GM19372 (cell line): Measurements from ENCODE around the gene SLC22A4.

ENCODE experiments used
- ATAC-seq: cut with Tn5 transposase; IDR thresholded peaks from one replicate; pipeline ENCODE4 v1.9.1; 2021; ENCODE audit warnings: mild to moderate bottlenecking, low read depth, moderate library complexity; ENCODE audit not compliant: unreplicated experiment

Gene SLC22A4

DNA sequence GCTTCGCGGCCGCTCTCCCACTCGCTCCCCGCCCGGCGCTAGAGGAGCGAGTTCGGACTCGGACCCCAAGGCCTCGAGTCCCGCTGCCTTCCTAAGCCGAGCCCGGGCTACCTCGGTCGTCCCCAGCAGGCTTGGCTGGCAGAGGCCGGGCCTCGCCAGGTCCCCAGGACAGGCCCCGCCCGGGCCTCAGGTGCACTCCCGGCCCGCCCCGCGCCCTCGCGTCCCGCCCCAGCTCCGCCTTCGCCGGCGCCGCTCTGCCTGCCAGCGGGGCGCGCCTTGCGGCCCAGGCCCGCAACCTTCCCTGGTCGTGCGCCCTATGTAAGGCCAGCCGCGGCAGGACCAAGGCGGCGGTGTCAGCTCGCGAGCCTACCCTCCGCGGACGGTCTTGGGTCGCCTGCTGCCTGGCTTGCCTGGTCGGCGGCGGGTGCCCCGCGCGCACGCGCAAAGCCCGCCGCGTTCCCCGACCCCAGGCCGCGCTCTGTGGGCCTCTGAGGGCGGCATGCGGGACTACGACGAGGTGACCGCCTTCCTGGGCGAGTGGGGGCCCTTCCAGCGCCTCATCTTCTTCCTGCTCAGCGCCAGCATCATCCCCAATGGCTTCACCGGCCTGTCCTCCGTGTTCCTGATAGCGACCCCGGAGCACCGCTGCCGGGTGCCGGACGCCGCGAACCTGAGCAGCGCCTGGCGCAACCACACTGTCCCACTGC lies 75.4 kb downstream of the SLC22A4 start, which contains the start of gene SLC22A5:
TSS of gene SLC22A5 (plus strand) at position 237 of the 707 bp plus-strand sequence. CDS start at position 500, 263 bp downstream.
- ATAC-seq, result peak; percentile 86

DNA sequence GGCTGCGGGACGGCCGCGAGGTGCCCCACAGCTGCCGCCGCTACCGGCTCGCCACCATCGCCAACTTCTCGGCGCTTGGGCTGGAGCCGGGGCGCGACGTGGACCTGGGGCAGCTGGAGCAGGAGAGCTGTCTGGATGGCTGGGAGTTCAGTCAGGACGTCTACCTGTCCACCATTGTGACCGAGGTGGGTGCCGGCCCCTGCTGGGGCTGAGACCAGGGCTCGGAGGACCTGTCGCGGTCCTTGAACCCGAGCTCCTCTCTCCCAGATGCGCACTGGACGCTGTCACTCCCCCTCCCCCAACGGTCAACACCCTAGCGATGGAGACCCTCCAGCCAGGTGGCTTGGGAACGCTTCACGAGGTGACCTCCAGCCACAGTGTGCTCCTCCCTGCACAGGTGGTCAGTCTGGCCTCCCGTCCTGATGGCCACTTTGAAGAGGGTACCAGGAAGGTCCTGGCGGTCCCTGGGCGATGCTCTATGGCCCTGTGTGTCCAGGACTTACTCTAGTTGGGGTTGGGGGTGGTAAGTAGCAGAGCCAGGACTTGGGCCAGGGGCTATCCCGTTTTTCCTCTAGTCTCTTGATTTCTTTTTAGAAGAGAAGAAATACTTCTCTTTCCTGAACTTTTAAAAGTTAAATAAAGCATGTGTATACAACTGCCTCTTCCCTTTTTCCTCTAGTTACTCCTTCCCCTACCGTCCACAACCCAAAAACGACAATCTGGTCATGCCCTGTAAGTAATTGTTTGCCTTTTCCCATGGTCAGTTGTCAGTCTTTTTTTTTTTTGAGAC lies 76.2 kb downstream of the SLC22A4 start:
- no peak for ATAC-seq

DNA sequence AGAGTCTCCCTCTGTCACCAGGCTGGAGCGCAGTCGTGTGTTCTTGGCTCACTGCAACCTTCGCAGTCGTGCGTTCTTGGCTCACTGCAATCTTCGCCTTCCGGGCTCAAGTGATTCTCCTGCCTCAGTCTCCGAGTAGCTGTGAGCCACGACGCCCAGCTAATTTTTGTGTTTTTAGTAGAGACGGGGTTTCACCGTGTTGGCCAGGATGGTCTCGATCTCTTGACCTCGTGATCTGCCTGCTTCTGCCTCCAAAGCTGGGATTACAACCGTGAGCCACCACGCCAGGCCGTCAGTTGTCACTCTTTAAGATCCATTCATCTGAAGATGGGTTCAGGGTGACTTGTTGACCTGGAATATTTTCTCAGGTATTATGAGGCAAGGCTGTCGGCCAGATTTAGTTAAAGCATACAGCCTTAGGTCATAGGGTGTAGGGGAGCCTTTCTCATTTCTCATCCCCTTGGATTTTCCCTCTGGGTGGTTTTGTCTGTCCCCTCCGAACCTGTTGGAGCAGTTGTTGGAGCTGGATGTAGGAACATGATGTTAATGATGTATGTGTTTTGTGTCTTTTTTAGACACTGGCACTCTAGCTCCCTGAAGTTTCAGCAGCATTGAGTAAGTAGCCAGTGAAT lies 76.9 kb downstream of the SLC22A4 start:
- no peak for ATAC-seq

DNA sequence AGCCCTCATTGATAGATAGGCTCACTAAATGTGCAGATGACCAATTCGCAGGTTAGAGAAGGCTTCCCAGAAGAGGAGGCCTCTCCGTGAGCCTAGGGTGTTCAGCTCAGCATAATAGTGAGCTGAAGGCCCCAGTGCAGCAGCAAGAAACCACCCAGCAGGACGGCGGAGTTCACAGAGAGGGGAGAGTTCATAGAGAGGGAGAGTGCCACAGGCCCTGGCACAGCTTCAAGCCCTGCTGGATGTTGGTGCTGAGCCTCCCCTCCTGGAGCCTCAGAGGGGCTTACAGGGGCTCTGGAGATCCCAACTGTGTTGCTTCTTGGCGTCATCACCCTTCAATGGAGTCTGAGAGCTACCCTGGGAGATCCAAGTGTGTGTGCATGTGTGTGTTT lies 77.4 kb downstream of the SLC22A4 start:
- no peak for ATAC-seq

DNA sequence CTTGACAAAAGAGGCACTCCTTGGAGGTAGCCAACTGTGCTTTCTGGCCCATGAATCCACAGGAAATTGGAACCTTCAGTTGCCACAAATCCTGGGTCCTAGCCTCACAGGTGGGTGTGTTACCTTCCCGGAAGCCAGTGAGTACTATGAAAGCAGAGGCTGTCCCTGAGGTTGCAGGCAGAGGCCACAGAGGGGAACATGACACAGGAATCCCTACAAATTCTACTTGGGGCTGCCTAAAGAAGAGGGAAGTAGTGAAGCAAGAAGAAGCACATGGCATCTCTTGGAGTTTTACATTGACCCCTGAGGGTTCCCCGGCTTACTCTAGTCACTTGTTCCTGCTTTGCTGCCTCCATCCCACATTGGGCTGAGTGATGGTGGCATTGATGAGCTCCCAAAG lies 77.9 kb downstream of the SLC22A4 start:
- no peak for ATAC-seq

DNA sequence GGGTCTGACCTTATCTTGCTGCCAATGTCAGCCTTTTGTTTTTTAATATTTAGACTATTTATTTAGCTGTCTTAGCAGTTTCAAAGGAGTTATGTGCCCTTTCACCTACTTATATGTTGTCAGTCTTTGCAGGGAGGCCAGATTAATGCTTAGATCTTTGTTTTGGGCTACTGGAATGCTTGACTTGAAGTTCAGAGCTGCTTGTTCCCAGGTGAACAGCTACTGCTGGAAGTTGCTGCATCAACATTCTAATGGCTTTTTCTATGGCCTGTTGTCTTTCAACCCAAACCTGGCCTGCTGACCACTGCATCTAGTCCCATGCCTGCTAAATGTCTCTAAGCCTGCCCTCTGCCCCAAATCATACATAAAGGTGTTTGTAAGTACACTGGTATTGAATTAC lies 78.3 kb downstream of the SLC22A4 start:
- no peak for ATAC-seq

DNA sequence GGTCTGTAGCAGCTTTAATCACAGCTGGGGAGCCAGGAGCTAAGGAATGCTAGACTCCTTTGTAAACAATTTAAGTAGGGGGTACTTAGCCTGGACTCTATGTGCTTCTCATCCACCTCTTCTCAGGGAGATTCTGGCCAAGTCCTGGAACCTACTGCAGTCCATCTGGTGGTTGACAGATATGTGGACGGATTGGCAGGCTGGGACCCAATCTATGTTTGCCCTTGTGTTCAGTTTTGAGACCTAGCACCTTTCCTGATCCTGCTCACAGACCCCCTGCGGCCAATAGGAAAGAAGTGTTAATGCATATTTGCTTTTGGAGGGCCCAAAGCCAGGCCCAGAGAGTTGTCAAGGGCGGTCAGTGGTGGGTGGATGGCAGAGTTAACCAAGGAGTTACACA lies 81.8 kb downstream of the SLC22A4 start:
- ATAC-seq, result no peak

DNA sequence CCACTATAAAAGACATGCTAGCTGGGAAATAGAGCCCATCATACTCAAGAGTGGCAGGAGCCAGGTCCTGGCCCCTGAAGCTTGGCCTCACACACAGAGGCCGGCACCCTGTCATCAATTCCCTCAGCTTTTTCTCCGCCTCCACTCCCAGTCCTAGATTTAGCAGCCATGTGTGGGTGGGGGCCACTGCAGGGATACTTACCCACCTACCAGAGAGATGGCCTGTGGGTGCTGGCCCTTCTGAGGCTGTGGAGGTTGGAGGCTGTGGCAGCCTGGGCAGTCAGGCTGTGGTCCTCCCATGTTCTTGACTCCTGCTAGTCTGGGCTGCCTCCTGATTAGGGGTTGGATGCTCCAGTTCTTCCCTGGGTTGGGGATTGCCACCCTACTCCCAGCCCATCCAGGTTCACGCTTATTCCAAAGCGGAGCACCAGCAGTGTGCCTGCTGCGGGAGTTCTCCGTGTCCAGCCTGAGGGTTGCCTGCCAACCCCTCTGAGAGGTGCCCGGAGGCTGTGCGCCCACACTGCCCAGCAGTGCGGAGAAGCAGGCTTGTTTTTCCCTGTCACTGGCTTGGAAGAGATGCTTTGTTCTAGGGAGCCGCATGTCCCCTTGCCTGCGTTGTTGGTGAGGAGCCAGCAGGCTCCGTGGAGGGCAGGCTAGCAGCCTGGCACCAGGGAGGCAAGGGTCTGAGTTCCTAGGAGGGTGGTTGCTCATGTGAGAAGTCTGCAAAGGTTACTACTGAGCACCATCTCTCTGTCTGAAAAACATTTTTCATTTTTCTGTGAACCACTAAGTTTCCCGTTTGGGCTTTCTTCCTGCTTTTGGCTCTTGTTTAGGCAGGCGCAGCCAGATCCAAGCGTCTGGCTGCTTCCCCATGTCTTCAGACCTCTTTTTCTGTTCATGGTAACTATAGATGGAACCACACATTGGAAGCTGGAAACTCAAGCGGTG lies 82.8 kb downstream of the SLC22A4 start:
- ATAC-seq, result no peak

DNA sequence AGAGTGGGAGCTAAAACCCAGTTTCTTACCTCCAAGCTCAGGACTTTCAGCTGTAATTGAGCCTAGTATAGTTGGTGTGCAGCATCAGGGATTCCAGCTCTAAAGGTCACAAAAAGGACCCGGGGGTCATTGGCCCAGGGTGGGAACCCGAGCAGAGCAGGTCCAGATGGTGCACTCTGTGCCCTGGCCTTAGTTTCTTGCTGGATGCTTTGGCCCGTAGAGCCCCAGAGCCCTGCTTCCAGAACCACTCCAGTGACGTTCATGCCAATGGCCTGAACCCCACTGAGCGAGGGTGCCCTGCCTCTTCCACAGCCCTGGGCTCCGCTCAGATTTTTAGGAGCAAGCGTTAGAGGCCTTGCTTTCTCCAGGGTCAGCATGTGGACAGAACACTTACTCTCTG lies 83.5 kb downstream of the SLC22A4 start:
- no peak for ATAC-seq

DNA sequence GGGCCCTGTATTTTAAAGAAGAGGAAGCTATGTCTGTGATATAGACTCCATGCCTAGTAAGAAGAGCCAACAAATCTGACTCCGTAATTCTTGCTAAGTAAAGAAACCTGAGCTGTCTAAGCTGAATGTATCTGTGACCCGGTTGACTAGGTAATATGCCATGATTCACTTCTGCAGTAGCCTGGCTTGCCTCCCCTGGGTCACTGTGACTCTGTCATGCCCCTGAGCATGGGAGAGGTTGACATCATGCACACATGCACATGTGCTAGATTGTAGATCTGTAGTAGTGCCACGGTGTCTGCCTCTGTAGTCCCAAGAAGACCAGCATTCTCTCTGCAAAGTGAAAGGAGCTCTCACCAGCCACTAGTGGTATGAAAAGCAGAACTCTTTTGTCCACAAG lies 84.4 kb downstream of the SLC22A4 start:
- no peak for ATAC-seq

DNA sequence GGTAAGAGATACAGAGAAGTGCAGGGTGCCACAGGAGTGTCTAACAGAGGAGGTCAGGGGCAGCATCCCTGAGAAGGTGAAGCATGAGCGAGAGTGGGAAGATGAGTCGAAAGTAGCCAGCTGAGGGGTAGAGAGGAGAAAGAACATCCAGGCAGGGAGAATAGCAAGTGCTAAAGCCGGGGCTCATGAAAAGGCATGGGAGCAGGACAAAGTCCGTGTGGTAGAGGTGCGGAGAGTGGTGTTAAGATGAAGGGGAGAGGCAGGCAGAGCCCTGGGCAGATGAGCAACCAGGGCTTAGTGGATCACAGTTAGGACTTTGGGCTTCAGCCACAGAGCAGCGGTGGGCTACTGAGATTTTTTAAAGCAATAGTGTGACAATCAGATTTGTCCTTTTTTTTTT lies 85.9 kb downstream of the SLC22A4 start:
- ATAC-seq, result no peak

DNA sequence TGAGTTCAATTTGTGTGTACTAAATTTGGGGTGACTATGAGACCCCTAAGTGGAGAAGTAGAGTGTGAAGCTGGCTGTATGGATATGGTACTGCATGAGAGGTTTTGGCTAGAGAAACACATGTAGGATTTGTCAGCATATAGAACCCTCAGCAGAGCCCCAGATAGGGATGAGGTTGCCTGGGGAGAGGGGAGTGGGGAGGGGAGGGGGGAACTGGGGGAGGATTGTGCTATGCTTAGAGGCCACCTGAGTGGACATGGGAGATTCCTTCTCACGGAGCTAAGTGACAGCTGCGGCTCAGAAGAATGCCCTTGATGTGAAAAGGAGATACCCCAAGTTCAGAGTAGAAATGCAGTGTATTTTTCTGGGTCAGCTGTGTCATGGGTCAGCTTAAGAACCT lies 86.5 kb downstream of the SLC22A4 start:
- ATAC-seq, result no peak

DNA sequence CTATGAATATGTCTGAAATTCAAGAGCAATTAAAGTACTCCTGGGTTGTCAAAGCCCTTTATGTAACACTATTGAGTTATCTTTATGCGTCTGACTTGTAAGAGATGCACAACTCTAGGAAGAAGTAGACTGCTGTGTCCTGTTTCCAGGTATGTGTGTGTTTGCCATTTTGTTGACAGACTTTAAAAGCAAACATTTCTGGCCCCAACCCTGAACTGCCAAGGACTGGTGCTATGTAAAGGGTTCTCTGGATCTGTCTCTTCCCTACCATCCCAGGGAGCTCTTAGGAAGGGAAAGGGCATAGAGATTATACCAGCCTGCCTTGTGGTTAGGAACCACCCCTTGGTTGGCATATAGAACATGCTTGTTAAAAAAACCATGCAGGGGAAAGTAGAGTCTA lies 87.4 kb downstream of the SLC22A4 start:
- no peak for ATAC-seq

DNA sequence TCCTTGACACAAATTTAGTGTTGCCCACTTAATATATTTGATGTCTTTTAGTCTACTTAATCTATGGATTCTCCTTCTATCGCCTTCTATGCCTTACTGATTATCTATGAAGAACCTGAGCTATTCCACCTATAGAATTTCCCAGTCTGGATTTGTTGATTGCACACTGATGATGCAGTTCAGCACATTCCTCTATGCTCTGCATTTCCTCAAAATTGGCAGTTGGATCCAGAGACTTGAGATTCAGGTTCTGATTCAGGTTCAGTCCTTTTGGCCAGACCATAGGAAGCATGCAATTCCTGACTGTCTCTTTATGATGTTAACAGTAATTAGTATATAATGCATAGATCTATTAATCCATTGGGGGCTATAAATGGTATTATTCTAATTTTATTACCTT lies 89.1 kb downstream of the SLC22A4 start:
- no peak for ATAC-seq

DNA sequence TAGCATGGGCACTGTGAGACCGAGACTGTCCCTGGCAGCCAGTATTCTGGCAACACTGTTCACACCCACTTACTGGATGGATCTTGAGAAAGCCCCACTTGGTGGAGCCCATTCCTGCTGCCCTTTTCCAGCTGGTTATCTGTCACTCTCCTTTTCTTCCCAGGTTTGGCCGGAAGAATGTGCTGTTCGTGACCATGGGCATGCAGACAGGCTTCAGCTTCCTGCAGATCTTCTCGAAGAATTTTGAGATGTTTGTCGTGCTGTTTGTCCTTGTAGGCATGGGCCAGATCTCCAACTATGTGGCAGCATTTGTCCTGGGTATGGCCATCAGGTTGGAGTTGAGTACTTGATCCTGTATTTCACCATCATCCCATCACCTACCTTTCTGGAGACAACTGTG lies 89.8 kb downstream of the SLC22A4 start:
- no peak for ATAC-seq

DNA sequence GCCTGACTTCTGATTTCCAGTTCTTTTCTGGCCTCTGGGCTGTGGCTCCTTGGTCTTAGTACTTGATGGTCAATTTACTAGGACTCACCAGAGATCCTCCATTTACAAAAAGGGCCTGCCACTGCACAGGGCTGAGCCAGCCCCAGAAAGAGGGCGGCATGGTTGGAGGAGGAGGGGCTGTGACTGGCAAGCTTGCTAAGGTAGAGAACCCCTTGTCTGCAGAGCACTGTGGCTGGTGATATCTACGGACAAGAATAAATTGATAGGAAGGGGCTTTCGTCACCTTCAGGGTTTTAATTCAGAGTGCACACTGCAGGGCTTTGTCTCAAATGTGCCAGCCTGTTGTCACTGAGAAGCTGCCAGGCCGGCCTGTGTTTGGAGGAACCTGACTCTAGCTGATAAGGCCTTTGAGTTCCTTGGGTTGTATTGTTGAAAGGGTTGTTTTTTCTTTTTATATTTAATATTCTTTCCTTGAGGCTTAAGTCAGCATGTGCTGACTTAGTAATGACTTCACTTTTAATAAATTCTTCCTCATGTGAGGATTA lies 90.4 kb downstream of the SLC22A4 start:
- ATAC-seq, result no peak

DNA sequence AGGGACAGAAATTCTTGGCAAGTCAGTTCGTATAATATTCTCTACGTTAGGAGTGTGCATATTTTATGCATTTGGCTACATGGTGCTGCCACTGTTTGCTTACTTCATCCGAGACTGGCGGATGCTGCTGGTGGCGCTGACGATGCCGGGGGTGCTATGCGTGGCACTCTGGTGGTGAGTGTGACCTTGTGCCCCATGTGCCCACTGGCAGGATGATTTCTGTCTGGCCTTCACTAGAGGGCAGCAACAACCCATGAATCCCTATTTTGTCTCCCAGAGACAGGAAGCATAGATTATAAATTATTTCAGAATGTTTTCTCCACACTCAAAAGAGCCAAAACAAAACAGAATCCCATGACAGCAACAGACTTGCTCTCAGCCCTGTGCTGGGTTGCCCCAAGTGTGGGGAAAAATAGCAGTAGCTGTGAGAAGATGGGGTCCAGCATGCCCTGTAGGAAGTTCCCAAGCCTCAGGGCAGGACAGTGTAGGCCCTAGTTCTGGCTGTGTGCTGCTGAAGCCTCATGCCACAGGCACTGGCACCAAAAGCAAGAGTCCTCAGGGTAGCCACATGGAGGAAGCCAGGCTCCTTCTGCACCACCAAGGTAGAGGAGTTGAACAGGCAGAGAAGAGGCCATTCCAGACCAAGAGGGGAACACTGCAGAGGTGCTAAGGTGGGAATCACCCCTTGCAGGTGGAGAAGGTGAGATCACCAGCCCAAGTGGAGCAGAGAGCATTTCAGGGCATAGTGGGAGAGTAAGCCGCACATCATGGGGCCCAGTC lies 91.3 kb downstream of the SLC22A4 start:
- ATAC-seq, result no peak

DNA sequence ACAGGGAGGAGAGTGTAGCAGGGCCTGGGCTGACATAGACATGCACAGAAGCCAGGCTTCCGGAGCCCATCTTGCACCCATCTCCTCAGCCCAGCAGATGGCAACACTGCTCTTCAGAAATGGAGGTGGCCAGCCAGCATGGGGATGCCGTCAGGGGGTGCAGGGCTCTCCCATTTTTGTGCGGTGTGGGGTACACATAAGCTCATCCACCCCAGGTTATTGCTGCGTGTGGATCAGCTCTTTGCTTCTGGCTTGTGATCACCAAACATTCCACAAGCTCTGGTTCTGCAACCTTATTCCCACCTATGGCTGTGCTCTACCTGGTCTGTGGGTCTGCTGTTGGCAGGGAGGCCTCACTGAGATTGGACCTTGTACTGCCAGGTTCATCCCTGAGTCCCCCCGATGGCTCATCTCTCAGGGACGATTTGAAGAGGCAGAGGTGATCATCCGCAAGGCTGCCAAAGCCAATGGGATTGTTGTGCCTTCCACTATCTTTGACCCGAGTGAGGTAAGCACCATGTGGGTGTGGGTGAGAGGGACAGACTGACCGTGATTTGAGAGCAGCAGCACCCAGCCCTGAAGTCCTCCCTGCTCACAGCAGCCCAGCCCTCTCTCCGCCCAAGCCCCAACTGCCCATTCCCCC lies 92.6 kb downstream of the SLC22A4 start:
- ATAC-seq, result peak; percentile 80

DNA sequence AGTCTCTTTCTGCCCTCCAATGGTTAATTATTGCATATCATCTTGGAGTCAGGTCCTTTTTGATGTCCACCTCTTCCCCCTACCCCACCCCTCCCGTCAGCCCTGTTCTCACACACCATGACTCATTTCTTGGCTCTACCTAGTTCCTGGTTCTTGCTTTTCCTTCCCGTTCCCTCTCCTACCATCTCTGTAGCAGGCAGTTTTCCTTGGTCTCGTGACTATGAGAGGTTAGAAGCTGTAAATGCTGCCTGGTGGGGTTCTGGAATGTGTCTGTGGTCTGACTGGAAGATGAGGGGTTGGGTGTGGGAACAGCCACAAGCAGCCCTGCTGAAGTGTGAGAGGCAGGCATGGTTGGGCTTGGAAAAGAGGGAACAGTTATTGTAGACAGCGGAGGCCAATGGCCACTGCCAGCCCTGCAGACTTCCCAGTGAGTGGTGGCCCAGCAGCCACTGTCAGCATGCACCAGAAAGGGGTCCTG lies 93.5 kb downstream of the SLC22A4 start:
- no peak for ATAC-seq
